OCI-M2 (cell line): Measurements from ENCODE around the gene TTC28.

Experiments
- DNase-seq: peaks from one replicate; lab custom pipeline; 2025; ENCODE audit not compliant: unreplicated experiment; lab: John Stamatoyannopoulos, UW

The TTC28 gene

GRCh38 chr22:28297504-28297903 is 382.1 kb downstream of the TTC28 start:
- no peak for DNase-seq

GRCh38 chr22:28296452-28296851 is 383.2 kb downstream of the TTC28 start:
- no peak for DNase-seq

GRCh38 chr22:28283068-28283654 is 396.5 kb downstream of the TTC28 start:
- no peak for DNase-seq

GRCh38 chr22:28282405-28283067 is 397.1 kb downstream of the TTC28 start:
- DNase-seq: no peak

- no peak for DNase-seq
These were observed 399.8 kb downstream of the TTC28 start for GRCh38 chr22:28279888-28280287.

- no peak for DNase-seq
These were observed 410.4 kb downstream of the TTC28 start for GRCh38 chr22:28269277-28269676.

- no peak for DNase-seq
These were observed 410.8 kb downstream of the TTC28 start for GRCh38 chr22:28268850-28269249.

GRCh38 chr22:28268171-28268570 is 411.5 kb downstream of the TTC28 start:
- no peak for DNase-seq

GRCh38 chr22:28260619-28261018 is 419.0 kb downstream of the TTC28 start:
- DNase-seq: no peak

- no peak for DNase-seq
These were observed 419.8 kb downstream of the TTC28 start for GRCh38 chr22:28259774-28260312.

- DNase-seq: no peak
These were observed 425.2 kb downstream of the TTC28 start for GRCh38 chr22:28254396-28254795.

- no peak for DNase-seq
These were observed 427.1 kb downstream of the TTC28 start for GRCh38 chr22:28252539-28252938.

- DNase-seq: no peak
These were observed 429.5 kb downstream of the TTC28 start for GRCh38 chr22:28250036-28250695.

- DNase-seq: no peak
These were observed 430.2 kb downstream of the TTC28 start for GRCh38 chr22:28249402-28249801.

GRCh38 chr22:28247667-28248363 is 431.8 kb downstream of the TTC28 start:
- DNase-seq: no peak

GRCh38 chr22:28247136-28247535 is 432.5 kb downstream of the TTC28 start:
- DNase-seq: no peak

GRCh38 chr22:28246397-28246796 is 433.2 kb downstream of the TTC28 start:
- DNase-seq: no peak

- DNase-seq: no peak
These were observed 433.9 kb downstream of the TTC28 start for GRCh38 chr22:28245579-28246224.

- no peak for DNase-seq
These were observed 434.9 kb downstream of the TTC28 start for GRCh38 chr22:28244757-28245156.

GRCh38 chr22:28243539-28243938 is 436.1 kb downstream of the TTC28 start:
- no peak for DNase-seq

GRCh38 chr22:28241656-28242290 is 437.9 kb downstream of the TTC28 start:
- no peak for DNase-seq
